ENCODE results near the gene SPATS2L. TPM values are rescaled to one million over a fixed set of nuclear protein-coding genes. Genes with fewer than 3 reads are reported as not detected.

The SPATS2L gene
- total RNA-seq, 1 donor from 2014 or later, result 55.1 TPM

DNA sequence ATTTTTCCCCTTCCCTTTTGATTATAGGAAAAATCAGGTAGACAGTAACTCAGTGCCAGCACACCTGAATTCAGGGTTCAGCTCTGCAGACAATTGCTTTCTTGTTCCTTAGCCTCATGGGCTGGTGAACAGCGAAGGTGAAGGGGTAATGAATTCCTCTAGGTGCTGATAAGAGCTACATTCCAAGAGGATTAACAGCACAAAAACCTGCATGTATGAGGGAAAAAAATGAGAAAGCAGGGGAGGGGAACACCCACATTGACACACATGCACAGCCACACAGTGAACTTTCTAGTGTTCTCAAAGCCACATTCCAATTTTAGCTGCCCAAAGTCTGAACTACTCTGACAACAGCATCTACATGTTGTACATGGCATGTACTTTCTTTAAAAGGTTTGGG lies 46.1 kb downstream of the SPATS2L start:
- DNase-seq, result no peak

GRCh38 chr2:200353120-200353519 lies 46.6 kb downstream of the SPATS2L start:
- peak; percentile 49 for DNase-seq

- DNase-seq, result no peak
These were observed 47.4 kb downstream of the SPATS2L start for GRCh38 chr2:200353874-200354273.

GRCh38 chr2:200354833-200355751 lies 48.6 kb downstream of the SPATS2L start:
- peak; percentile 93 for DNase-seq

- DNase-seq, result peak; percentile 90
These were observed 49.8 kb downstream of the SPATS2L start for GRCh38 chr2:200356321-200356720.

DNA sequence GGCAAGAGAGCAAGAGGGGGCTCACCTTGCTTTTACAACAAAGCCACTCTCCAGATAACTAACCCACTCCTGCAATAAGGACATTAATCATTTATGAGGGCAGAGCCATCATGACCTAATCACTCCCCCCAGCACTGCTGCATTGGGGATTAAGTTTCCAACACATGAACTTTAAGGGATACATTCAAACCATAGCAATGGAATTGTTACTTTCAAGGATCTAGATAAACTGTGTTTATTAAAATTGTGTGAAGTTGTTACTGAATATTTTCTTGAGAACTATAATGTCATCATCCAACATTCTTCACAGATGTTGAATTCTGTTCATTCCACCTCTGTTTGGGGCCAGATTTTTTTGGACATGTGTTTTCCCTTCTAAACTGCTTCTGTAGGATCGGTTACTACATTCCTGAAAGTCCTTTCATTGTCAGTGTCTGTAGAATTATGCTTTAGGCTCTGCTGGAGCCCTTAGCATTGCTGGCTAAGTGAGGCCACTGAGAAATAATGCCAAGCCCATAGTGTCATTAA lies 50.4 kb downstream of the SPATS2L start:
- peak; percentile 86 for DNase-seq

DNA sequence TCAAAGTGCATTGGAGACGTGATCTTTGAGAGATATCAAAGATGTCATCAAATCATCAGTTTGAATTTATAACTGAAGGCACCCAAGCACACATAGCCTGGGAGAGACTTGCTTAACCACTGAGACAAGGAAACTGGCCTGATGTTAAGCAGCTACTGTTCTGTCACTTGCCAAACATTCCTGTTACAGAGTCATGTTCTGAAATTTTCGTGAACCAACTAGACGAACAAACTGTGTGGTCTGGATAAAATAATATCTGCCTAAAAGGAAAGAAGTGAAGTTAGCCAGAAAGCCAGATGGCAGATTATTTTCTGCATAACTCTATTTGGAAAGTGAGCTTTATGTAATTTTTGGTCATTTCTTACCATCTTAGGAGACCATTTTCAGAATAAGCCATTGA lies 51.4 kb downstream of the SPATS2L start:
- DNase-seq, result peak; percentile 69

DNA sequence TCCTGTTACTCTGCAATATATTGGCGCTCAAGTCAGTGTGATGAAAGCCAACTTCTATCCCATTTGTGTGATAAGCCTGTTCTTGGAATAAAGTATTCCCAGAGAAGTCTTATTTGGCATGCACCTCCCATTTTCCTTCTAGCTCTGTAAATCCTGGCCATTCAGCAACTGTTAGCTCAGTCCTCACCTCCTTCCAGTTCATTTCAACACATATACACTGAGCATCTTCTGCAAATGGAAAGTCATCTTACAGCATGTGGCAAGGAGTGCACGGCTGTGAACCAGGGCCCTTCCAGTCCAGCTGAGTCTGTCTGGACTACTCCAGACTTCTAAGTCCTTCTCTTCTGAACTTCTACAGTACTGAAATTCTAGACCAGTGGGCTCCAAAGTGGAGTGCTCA lies 53.1 kb downstream of the SPATS2L start:
- DNase-seq, result peak; percentile 82

DNA sequence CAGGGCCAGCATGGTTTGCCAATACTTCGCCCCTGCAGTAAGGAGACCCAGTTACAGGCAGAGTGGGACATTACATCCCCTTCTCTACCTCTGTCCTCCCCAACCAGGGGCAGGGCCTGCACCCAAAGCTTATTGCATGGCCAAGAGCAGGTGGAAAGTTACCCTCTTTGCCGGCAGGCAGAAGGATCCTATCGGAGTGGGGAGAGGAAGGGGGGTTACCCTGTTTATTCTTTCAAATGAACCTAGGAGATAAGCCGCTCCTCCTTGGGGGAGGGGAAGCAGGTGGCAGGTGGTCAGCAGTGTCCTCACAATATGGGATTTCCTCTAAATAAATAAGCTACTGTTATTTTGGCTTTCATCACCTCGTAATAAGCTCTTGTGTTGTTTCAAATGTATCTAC lies 53.9 kb downstream of the SPATS2L start:
- no peak for DNase-seq

DNA sequence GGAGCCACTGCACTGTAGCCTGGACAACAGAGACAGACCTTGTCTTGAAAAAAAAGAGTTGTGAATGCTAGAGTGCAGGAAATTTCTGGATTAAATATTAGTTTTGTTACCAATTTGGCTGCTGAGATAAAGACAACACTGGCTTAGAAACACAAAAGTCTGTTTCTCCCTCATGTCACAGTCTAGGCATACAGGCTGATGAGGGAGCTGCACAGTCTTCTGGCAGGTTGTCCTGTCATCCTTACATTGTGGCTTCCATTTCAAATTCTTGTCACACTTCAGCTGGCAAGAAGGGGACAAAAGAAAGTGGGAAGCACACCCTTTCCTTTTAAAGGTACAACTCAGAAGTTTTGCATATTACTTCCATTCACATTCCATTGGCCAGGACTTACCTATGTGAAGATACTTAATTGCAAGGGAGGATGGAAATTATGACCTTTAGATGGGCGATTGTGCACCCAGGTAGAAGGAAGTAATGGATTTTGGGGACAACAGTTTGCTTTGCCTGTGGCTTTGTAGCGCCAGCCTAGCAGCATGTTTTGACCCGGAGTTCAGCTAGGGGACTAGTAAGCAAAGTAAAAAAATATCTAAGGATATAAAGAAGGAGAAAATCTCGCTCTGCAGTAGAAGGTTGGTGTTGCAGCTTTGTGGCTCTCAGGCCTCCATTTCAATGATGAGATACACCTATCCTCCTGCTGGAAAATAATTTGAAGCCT lies 55.9 kb downstream of the SPATS2L start:
- no peak for DNase-seq

- DNase-seq, result no peak
These were observed 56.8 kb downstream of the SPATS2L start for GRCh38 chr2:200363279-200363678.

- no peak for DNase-seq
These were observed 57.6 kb downstream of the SPATS2L start for GRCh38 chr2:200364142-200364541.

GRCh38 chr2:200364620-200365019 lies 58.1 kb downstream of the SPATS2L start:
- DNase-seq, result no peak

DNA sequence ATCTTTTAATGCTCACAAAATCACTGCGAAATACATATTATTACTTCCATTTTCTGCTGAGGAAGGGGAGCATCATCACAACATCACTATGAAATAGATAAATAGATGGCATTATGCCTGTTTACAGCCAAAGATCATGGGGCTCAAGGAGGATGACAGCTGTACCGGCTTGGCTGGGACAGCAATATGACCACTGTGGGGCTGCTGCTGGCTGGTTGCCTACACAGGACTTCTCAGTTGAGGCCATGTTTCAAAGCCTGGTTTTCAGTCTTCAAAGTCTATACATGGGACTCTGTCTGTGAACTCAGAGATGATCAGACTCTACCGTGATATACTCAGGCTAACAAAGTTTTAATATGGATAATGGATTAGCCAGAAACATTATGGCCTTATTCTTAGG lies 58.7 kb downstream of the SPATS2L start:
- DNase-seq, result no peak

- DNase-seq, result no peak
These were observed 60.7 kb downstream of the SPATS2L start for GRCh38 chr2:200367155-200367554.

GRCh38 chr2:200369886-200370285 lies 63.4 kb downstream of the SPATS2L start:
- no peak for DNase-seq

DNA sequence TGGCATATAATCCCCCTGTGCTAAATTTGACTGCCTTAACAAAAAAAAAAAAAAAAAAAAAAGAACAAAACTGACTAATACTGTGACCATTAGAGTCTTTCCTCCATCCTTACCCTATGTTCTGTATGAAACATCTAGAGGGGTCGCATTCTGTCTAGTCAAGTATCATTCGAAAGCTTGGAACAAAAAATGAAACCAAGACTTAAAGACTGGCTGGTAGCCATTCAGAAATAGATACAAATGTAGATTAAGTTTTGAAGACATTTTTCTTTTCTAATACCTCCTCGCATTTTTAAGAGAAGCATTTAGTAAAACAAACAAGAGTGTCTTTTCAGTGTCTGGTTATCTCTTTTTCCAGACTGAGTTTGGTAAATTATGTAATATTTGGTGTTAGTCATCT lies 66.7 kb downstream of the SPATS2L start:
- DNase-seq, result no peak

DNA sequence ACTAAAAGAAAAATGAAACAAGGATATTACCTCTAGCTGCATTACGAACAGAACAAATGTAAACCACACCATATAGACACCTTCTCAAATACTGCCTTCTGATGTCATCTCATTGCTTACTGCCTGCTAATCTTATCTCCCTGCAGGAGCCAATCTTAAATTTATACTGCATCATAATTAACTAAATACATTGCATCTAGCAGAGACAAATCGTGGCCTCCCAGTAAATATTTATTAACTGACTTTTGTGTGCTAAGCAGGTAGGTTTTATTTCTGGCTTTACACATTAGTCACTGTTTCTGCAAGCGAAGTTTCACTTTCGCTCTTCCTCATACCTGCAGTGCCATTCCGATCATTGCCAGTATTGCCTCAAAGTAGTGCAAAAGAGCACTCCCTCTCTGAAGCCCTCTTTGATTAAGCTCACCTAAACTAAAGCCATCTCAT lies 67.5 kb downstream of the SPATS2L start:
- no peak for DNase-seq

DNA sequence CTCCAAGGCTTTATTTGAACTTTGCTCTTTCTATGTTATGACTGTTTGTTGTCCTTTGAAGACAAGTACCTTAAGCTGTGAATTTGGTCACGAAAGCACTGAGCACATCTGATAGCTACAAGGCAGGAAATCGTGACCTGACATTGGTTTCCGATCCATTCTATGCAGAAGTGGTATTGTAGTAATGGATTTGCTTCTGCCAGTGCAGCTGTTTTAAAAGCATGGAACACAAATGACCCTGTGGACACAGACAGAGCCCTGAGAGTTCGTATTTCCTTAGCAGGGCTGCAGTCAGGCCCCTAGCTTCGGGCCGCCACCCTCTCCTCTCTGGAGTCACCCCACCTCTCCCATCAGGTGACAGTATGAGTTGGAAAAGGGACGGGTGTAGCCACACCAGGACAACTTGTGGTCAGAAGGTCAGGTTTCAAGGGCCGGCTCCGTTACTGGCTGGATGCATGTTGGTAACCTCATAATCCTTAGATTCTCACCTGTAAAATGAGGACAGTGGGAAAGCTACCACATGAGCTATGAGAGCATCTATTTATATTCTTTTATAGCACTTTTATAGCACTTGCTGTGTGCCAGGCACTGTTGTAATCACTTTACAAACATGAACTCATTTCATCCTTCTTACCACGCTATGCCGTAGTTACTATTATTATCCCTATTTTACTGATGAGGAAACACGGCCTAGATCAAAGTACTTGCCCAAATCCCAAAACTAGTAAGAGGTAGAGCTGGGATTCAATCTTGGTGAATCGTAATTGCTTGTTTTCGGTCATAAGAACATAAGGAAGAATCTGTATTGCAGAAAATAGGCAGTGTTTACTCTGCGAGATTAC lies 70.2 kb downstream of the SPATS2L start:
- DNase-seq, result no peak

- DNase-seq, result no peak
These were observed 71.2 kb downstream of the SPATS2L start for GRCh38 chr2:200377355-200378336.
